K562 (cell line): ENCODE measurements around the gene FKBP9. TPM values are rescaled to one million over a fixed set of nuclear protein-coding genes. Genes with fewer than 3 reads are reported as not detected.
A peak's percentile ranks its signal among the peaks of the same experiment; 100 is the strongest.

Source experiments
- ATF1 ChIP-seq, 2 experiments: fragments of 450-650 bp in 1 of 2; IDR thresholded peaks; 2 replicates each; pipeline ENCODE4 v1.6.1; 2016; ENCODE audit warnings: missing compliant biosample characterization in 1 of 2, missing genetic modification characterization in 1 of 2
- CBX2 ChIP-seq: fragments of 200-600 bp; sonication (generic); IDR thresholded peaks from one replicate; pipeline ENCODE4 v1.6.1; 2012; ENCODE audit warnings: mild to moderate bottlenecking, low read length, inconsistent platforms; ENCODE audit not compliant: insufficient read depth, poor library complexity, severe bottlenecking
- CEBPG ChIP-seq, 3 experiments: fragments of 200-800 bp in 1 of 3; sonication (Bioruptor generic) in 1 of 3; sonication (generic) in 1 of 3; formaldehyde crosslinking in 1 of 3; IDR thresholded peaks in 2 of 3; conservative IDR thresholded peaks in 1 of 3; 2 replicates each; pipeline versions ENCODE4 v1.6.1 to v1.8.0; 2016 to 2022; ENCODE audit warnings: missing compliant biosample characterization in 2 of 3, missing genetic modification characterization in 2 of 3, mild to moderate bottlenecking in 1 of 3, missing genetic modification reagents in 1 of 3
- CSDE1 ChIP-seq, 2 experiments: fragments of 450-650 bp; IDR thresholded peaks; 2 replicates each; pipeline ENCODE4 v1.6.1; 2016; ENCODE audit warnings: mild to moderate bottlenecking in 1 of 2
- CTBP1 ChIP-seq: fragments of 450-650 bp; IDR thresholded peaks from 2 replicates; pipeline ENCODE4 v1.6.1; 2016; ENCODE audit warnings: borderline replicate concordance
- FOXJ2 ChIP-seq: fragments of 200-800 bp; sonication (Bioruptor generic); IDR thresholded peaks from 2 replicates; pipeline ENCODE4 v1.6.1; 2016; ENCODE audit warnings: missing genetic modification characterization, missing compliant biosample characterization
- HMGXB4 ChIP-seq: sonication (generic); formaldehyde crosslinking; IDR thresholded peaks from 2 replicates; pipeline ENCODE4 v1.8.1; 2023; ENCODE audit warnings: mild to moderate bottlenecking, missing genetic modification reagents
- HNRNPUL1 ChIP-seq: fragments of 200-400 bp; formaldehyde crosslinking; IDR thresholded peaks from 2 replicates; pipeline ENCODE4 v1.6.1; 2017; ENCODE audit warnings: low read length
- MTF1 ChIP-seq: fragments of 250-450 bp; sonication (Bioruptor Pico); IDR thresholded peaks from 2 replicates; pipeline ENCODE4 v1.9.0; 2021; ENCODE audit warnings: moderate library complexity, mild to moderate bottlenecking, inconsistent platforms, borderline replicate concordance
- NRF1 ChIP-seq, 2 experiments: fragments of 450-650 bp; IDR thresholded peaks in 1 of 2; conservative IDR thresholded peaks in 1 of 2; 2 replicates each; pipeline ENCODE4 v1.6.1; 2014; ENCODE audit warnings: mild to moderate bottlenecking in 2 of 2
- RFX1 ChIP-seq: fragments of 450-650 bp; IDR thresholded peaks from 2 replicates; pipeline ENCODE4 v1.6.1; 2016; ENCODE audit warnings: mild to moderate bottlenecking, moderate library complexity
- SNIP1 ChIP-seq: fragments of 450-650 bp; IDR thresholded peaks from 2 replicates; pipeline ENCODE4 v1.7.1; 2017; ENCODE audit warnings: low read depth, mild to moderate bottlenecking
- ZC3H4 ChIP-seq: sonication (generic); formaldehyde crosslinking; IDR thresholded peaks from 2 replicates; pipeline ENCODE4 v1.9.0; 2021; ENCODE audit warnings: missing genetic modification reagents, borderline replicate concordance
- ZC3H8 ChIP-seq: fragments of 450-650 bp; IDR thresholded peaks from 2 replicates; pipeline ENCODE4 v1.6.1; 2017
- ZMIZ1 ChIP-seq, 2 experiments: fragments of 150-350 bp in 1 of 2; IDR thresholded peaks; 2 replicates each; pipeline ENCODE4 v1.6.1; 2012 to 2016; ENCODE audit warnings: low read depth in 2 of 2, low read length in 2 of 2, mild to moderate bottlenecking in 1 of 2, moderate library complexity in 1 of 2
- ZNF143 ChIP-seq: sonication (generic); formaldehyde crosslinking; IDR thresholded peaks from 2 replicates; pipeline ENCODE4 v1.9.0; 2022; ENCODE audit warnings: mild to moderate bottlenecking, missing genetic modification reagents
- ZNF24 ChIP-seq: fragments of 450-650 bp; IDR thresholded peaks from 2 replicates; pipeline ENCODE4 v1.6.1; 2016
- polyA plus RNA-seq, 8 experiments: library from polyadenylated mRNA; depleted of rRNA in 4 of 8; stranded (reverse) in 5 of 8; unstranded in 3 of 8; fragments of >200 nt; fragmentation: Nextera tagmentation in 2 of 8; fragmentation: Illumina TruSeq in 1 of 8; extraction: Ambion mirVana in 2 of 8; extraction: Trizol in 1 of 8; gene quantifications; 2 replicates each; pipeline versions ENCODE4 v1.2.1 to v1.2.3, GENCODE V29; 2011 to 2014; ENCODE audit warnings: inconsistent platforms in 1 of 8, missing spikeins in 1 of 8
- total RNA-seq, 7 experiments: library from RNA; depleted of rRNA in 6 of 7; stranded (reverse); fragments of >200 nt in 6 of 7; fragmentation: Illumina TruSeq in 2 of 7; extraction: Trizol in 2 of 7; gene quantifications; 2 replicates each; pipeline versions ENCODE4 v1.2.1 to v1.2.3, GENCODE V29; 2011 to 2021; ENCODE audit warnings: low replicate concordance in 1 of 7
- TF ChIP-seq, protein P1 (sequence below), 3 experiments: IDR thresholded peaks in 2 of 3; conservative IDR thresholded peaks in 1 of 3; 2 replicates each; pipeline ENCODE4 v1.5.1; 2011 to 2012; ENCODE audit warnings: low read length in 3 of 3, mild to moderate bottlenecking in 3 of 3, control low read depth in 2 of 3, improper control_type of control experiment in 1 of 3, inconsistent platforms in 1 of 3, low read depth in 1 of 3, mixed read lengths in 1 of 3, moderate library complexity in 1 of 3; ENCODE audit not compliant: insufficient read depth in 2 of 3
- TF ChIP-seq, protein P2 (sequence below): sonication (generic); IDR thresholded peaks from 2 replicates; pipeline ENCODE4 v1.6.1; 2016

FKBP9 gene
- total and polyA plus RNA-seq, 9 of the 15 experiments (the other 6 are each of a cell fraction or from before 2014, with no cell fraction given), result 5.9 to 23.7 (median 15.8) TPM

- no peak for TF ChIP-seq HMGXB4 (CRISPR knock-in tag)
- no peak for TF ChIP-seq ZNF143 (CRISPR knock-in tag)
- TF ChIP-seq, protein P1, sequence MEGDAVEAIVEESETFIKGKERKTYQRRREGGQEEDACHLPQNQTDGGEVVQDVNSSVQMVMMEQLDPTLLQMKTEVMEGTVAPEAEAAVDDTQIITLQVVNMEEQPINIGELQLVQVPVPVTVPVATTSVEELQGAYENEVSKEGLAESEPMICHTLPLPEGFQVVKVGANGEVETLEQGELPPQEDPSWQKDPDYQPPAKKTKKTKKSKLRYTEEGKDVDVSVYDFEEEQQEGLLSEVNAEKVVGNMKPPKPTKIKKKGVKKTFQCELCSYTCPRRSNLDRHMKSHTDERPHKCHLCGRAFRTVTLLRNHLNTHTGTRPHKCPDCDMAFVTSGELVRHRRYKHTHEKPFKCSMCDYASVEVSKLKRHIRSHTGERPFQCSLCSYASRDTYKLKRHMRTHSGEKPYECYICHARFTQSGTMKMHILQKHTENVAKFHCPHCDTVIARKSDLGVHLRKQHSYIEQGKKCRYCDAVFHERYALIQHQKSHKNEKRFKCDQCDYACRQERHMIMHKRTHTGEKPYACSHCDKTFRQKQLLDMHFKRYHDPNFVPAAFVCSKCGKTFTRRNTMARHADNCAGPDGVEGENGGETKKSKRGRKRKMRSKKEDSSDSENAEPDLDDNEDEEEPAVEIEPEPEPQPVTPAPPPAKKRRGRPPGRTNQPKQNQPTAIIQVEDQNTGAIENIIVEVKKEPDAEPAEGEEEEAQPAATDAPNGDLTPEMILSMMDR (IDR thresholded peaks at IDR 0.05 in 2 of 3, conservative IDR thresholded peaks at IDR 0.05 in 1 of 3; ENCODE audit: insufficient read depth in 2 of 3, low read depth in 1 of 3, low read length in 3 of 3), result no peak
- 0 out of 4 replicates have a peak, but pooled peaks of 1 of the 2 experiments have one; percentile 15 for TF ChIP-seq NRF1 (conservative IDR thresholded peaks at IDR 0.05 in 1 of 2, IDR thresholded peaks at IDR 0.05 in 1 of 2)
- no peak for TF ChIP-seq CEBPG (CRISPR knock-in tag; IDR thresholded peaks at IDR 0.05)
- peak in 1 of 2 experiments; percentile 67; a peak in 2 of 4 replicates for TF ChIP-seq CEBPG (tag; conservative IDR thresholded peaks at IDR 0.05 in 1 of 2, IDR thresholded peaks at IDR 0.05 in 1 of 2)
- no peak for TF ChIP-seq FOXJ2 (tag)
- no peak for TF ChIP-seq SNIP1
- TF ChIP-seq CSDE1 (IDR thresholded peaks at IDR 0.05), result no peak
- no peak for TF ChIP-seq MTF1
- no peak for TF ChIP-seq HNRNPUL1
- TF ChIP-seq, protein P2, sequence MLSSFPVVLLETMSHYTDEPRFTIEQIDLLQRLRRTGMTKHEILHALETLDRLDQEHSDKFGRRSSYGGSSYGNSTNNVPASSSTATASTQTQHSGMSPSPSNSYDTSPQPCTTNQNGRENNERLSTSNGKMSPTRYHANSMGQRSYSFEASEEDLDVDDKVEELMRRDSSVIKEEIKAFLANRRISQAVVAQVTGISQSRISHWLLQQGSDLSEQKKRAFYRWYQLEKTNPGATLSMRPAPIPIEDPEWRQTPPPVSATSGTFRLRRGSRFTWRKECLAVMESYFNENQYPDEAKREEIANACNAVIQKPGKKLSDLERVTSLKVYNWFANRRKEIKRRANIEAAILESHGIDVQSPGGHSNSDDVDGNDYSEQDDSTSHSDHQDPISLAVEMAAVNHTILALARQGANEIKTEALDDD, result peak; percentile 71
- no peak for TF ChIP-seq ZC3H8
- no peak for TF ChIP-seq CBX2
- TF ChIP-seq RFX1, result no peak
- TF ChIP-seq ATF1 (CRISPR knock-in tag; IDR thresholded peaks at IDR 0.05), result no peak
- TF ChIP-seq ATF1 (tag; IDR thresholded peaks at IDR 0.05), result peak; percentile 52
- TF ChIP-seq ZNF24, result no peak
- no peak for TF ChIP-seq ZMIZ1 (IDR thresholded peaks at IDR 0.05; ENCODE audit: low read depth in 2 of 2, low read length in 2 of 2)
- TF ChIP-seq CTBP1, result no peak
- no peak for TF ChIP-seq ZC3H4 (CRISPR knock-in tag)
Observed at GRCh38 chr7:33040803-33041516, 83.7 kb downstream of the FKBP9 start (continued).
